GM13976 (cell line): Measurements from ENCODE around the gene EP300.
"Not testable (repeated sequence)": the region's sequence is repeated elsewhere in the genome, so short reads cannot be mapped to it uniquely, and the experiment has no call there.

Experiments
- DNase-seq: peaks from one replicate; pipeline ENCODE4 v3.0.0; 2012; ENCODE audit warnings: low spot score
- CTCF ChIP-seq: IDR thresholded peaks from 2 replicates; pipeline ENCODE4 v1.5.1; 2012; ENCODE audit warnings: borderline replicate concordance, mild to moderate bottlenecking; ENCODE audit not compliant: insufficient read depth; ENCODE audit errors: extremely low read depth, missing control alignments, control extremely low read depth
- in situ Hi-C: fragments of 300-500 bp; cut with MboI; formaldehyde crosslinking; loops from one replicate; pipeline ENCODE4 v1.12.0; 2022; ENCODE audit warnings: low sequenced_read_pairs, mixed read lengths, inconsistent platforms; ENCODE audit not compliant: unreplicated experiment

EP300 gene

GRCh38 chr22:41106122-41106968 lies 14.0 kb downstream of the EP300 start:
- TF ChIP-seq CTCF, result no peak
- in situ Hi-C loops, result no loop called here
- DNase-seq, result no peak

- in situ Hi-C loops, DNase-seq: not testable (repeated sequence)
Observed at GRCh38 chr22:41106969-41107325, 14.6 kb downstream of the EP300 start.

GRCh38 chr22:41110968-41111367 lies 18.6 kb downstream of the EP300 start:
- DNase-seq, result no peak
- TF ChIP-seq CTCF, result no peak
- in situ Hi-C loops, result no loop called here

- in situ Hi-C loops, result no loop called here
- TF ChIP-seq CTCF, result no peak
- no peak for DNase-seq
Observed at GRCh38 chr22:41116342-41116741, 23.9 kb downstream of the EP300 start.

- in situ Hi-C loops, result no loop called here
- no peak for TF ChIP-seq CTCF
- no peak for DNase-seq
Observed at GRCh38 chr22:41117127-41117965, 25.0 kb downstream of the EP300 start.

- no peak for TF ChIP-seq CTCF
- in situ Hi-C loops, result no loop called here
- no peak for DNase-seq
Observed at GRCh38 chr22:41123151-41123550, 30.8 kb downstream of the EP300 start.

GRCh38 chr22:41124086-41124485 lies 31.7 kb downstream of the EP300 start:
- DNase-seq, result no peak
- TF ChIP-seq CTCF, result no peak
- in situ Hi-C loops, result no loop called here
